ENCODE data around the gene ZNF740.
"Not testable (repeated sequence)": the region's sequence is repeated elsewhere in the genome, so short reads cannot be mapped to it uniquely, and the experiment has no call there.

ZNF740 gene

GRCh38 chr12:53197011-53197640 lies 16.6 kb downstream of the ZNF740 start:
- H3K9me3 Mint-ChIP-seq, result no peaks in the 10 kb centered on the region
- peaks cover 96% of the 10 kb centered on the region for H3K36me3 Mint-ChIP-seq
- ATAC-seq, result no peak
- H3K4me3 Mint-ChIP-seq, result no peak overlapping the region
- no peak for DNase-seq (ENCODE audit: low spot score in 2 of 2)
- peaks cover 75% of the 10 kb centered on the region for H3K4me1 Mint-ChIP-seq
- H3K27ac Mint-ChIP-seq, result peak overlapping the region; percentile 16

- peak overlapping the region; percentile 71 for H3K27ac Mint-ChIP-seq
- ATAC-seq (peak; percentile 42), DNase-seq (ENCODE audit: low spot score in 2 of 2) (no peak)
- peaks cover 72% of the 10 kb centered on the region for H3K4me1 Mint-ChIP-seq
- no peaks in the 10 kb centered on the region for H3K9me3 Mint-ChIP-seq
- H3K36me3 Mint-ChIP-seq, result peaks cover 92% of the 10 kb centered on the region
- peak overlapping the region; percentile 41 for H3K4me3 Mint-ChIP-seq
Observed at GRCh38 chr12:53198486-53199110, 18.1 kb downstream of the ZNF740 start.

GRCh38 chr12:53199700-53200099 lies 19.2 kb downstream of the ZNF740 start:
- ATAC-seq (no peak), DNase-seq (ENCODE audit: low spot score in 2 of 2) (no peak)
- Mint-ChIP-seq H3K4me3 (peak overlapping the region; percentile 69), H3K9me3 (no peaks in the 10 kb centered on the region), H3K27ac (no peak overlapping the region), H3K36me3 (peaks cover 92% of the 10 kb centered on the region), H3K4me1 (peaks cover 77% of the 10 kb centered on the region)

GRCh38 chr12:53200107-53200457 lies 19.6 kb downstream of the ZNF740 start:
- H3K4me3 Mint-ChIP-seq, result peak overlapping the region; percentile 69
- ATAC-seq (peak; percentile 9), DNase-seq (ENCODE audit: low spot score in 2 of 2) (no peak)
- peak overlapping the region; percentile 80 for H3K27ac Mint-ChIP-seq
- H3K9me3 Mint-ChIP-seq, result no peaks in the 10 kb centered on the region
- peaks cover 92% of the 10 kb centered on the region for H3K36me3 Mint-ChIP-seq
- peaks cover 80% of the 10 kb centered on the region for H3K4me1 Mint-ChIP-seq

GRCh38 chr12:53200458-53201176 lies 20.1 kb downstream of the ZNF740 start:
- peaks cover 80% of the 10 kb centered on the region for H3K4me1 Mint-ChIP-seq
- H3K36me3 Mint-ChIP-seq, result peaks cover 92% of the 10 kb centered on the region
- ATAC-seq (peak; percentile 47), DNase-seq (ENCODE audit: low spot score in 2 of 2) (no peak)
- H3K27ac Mint-ChIP-seq, result peak overlapping the region; percentile 80
- no peaks in the 10 kb centered on the region for H3K9me3 Mint-ChIP-seq
- peak overlapping the region; percentile 69 for H3K4me3 Mint-ChIP-seq

- ATAC-seq (no peak), DNase-seq (ENCODE audit: low spot score in 2 of 2) (no peak)
- Mint-ChIP-seq H3K9me3 (no peaks in the 10 kb centered on the region), H3K27ac (peak overlapping the region; percentile 80), H3K4me3 (peak overlapping the region; percentile 69), H3K4me1 (peaks cover 82% of the 10 kb centered on the region), H3K36me3 (peaks cover 92% of the 10 kb centered on the region)
Observed at GRCh38 chr12:53201177-53201541, 20.6 kb downstream of the ZNF740 start.

- ATAC-seq, result no peak
- H3K9me3 Mint-ChIP-seq, result no peaks in the 10 kb centered on the region
- H3K4me3 Mint-ChIP-seq, result peak overlapping the region; percentile 69
- peak overlapping the region; percentile 80 for H3K27ac Mint-ChIP-seq
- H3K4me1 Mint-ChIP-seq, result peaks cover 83% of the 10 kb centered on the region
- H3K36me3 Mint-ChIP-seq, result peaks cover 92% of the 10 kb centered on the region
- DNase-seq (ENCODE audit: low spot score in 2 of 2), result no peak
Observed at GRCh38 chr12:53201639-53202038, 21.1 kb downstream of the ZNF740 start.

- not testable (repeated sequence) for H3K4me3 Mint-ChIP-seq; DNase-seq (ENCODE audit: low spot score in 2 of 2); ATAC-seq; H3K27ac Mint-ChIP-seq; H3K9me3 Mint-ChIP-seq
- Mint-ChIP-seq H3K36me3 (peaks cover 92% of the 10 kb centered on the region), H3K4me1 (peaks cover 84% of the 10 kb centered on the region)
Observed at GRCh38 chr12:53202316-53202715, 21.8 kb downstream of the ZNF740 start.

- Mint-ChIP-seq H3K36me3 (peaks cover 83% of the 10 kb centered on the region), H3K27ac (peak overlapping the region; percentile 83), H3K4me3 (peak overlapping the region; percentile 85), H3K9me3 (no peaks in the 10 kb centered on the region), H3K4me1 (peaks cover 89% of the 10 kb centered on the region)
- DNase-seq (ENCODE audit: low spot score in 2 of 2) (no peak), ATAC-seq (no peak)
Observed at GRCh38 chr12:53204351-53204750, 23.8 kb downstream of the ZNF740 start.

- Mint-ChIP-seq H3K4me1 (peaks cover 86% of the 10 kb centered on the region), H3K36me3 (peaks cover 81% of the 10 kb centered on the region), H3K9me3 (no peaks in the 10 kb centered on the region), H3K4me3 (peak overlapping the region; percentile 85), H3K27ac (peak overlapping the region; percentile 83)
- peak; percentile 92 for ATAC-seq
- DNase-seq (ENCODE audit: low spot score in 2 of 2), result peak; percentile 57 to 89
Observed at GRCh38 chr12:53205747-53206419, 25.4 kb downstream of the ZNF740 start.

- Mint-ChIP-seq H3K9me3 (no peaks in the 10 kb centered on the region), H3K4me3 (peak within 1 kb of the TSS; percentile 85), H3K27ac (peak within 1 kb of the TSS; percentile 83), H3K36me3 (peaks cover 82% of the 10 kb centered on the region), H3K4me1 (peaks cover 86% of the 10 kb centered on the region)
- peak; percentile 49 to 79 for DNase-seq (ENCODE audit: low spot score in 2 of 2)
- ATAC-seq, result peak; percentile 81
Observed at GRCh38 chr12:53207042-53207441, 26.5 kb downstream of the ZNF740 start, which contains the start of gene ITGB7. Gene ITGB7 (minus strand): TSS chr12:53207251. CDS start chr12:53200443, 6,808 bp downstream.

GRCh38 chr12:53208435-53208834 lies 27.9 kb downstream of the ZNF740 start:
- ATAC-seq (no peak), DNase-seq (ENCODE audit: low spot score in 2 of 2) (no peak)
- Mint-ChIP-seq H3K4me3 (peak overlapping the region; percentile 85), H3K4me1 (peaks cover 90% of the 10 kb centered on the region), H3K27ac (peak overlapping the region; percentile 83), H3K36me3 (peaks cover 86% of the 10 kb centered on the region), H3K9me3 (no peaks in the 10 kb centered on the region)

GRCh38 chr12:53208877-53209463 lies 28.4 kb downstream of the ZNF740 start:
- Mint-ChIP-seq H3K36me3 (peaks cover 86% of the 10 kb centered on the region), H3K4me1 (peaks cover 91% of the 10 kb centered on the region), H3K27ac (peak overlapping the region; percentile 83), H3K9me3 (no peaks in the 10 kb centered on the region), H3K4me3 (peak overlapping the region; percentile 85)
- ATAC-seq (peak; percentile 19), DNase-seq (ENCODE audit: low spot score in 2 of 2) (no peak)

GRCh38 chr12:53210843-53211242 lies 30.3 kb downstream of the ZNF740 start:
- H3K4me3 Mint-ChIP-seq, result no peak overlapping the region
- H3K9me3 Mint-ChIP-seq, result no peaks in the 10 kb centered on the region
- H3K4me1 Mint-ChIP-seq, result peaks cover 91% of the 10 kb centered on the region
- DNase-seq (ENCODE audit: low spot score in 2 of 2) (no peak), ATAC-seq (no peak)
- peaks cover 86% of the 10 kb centered on the region for H3K36me3 Mint-ChIP-seq
- no peak overlapping the region for H3K27ac Mint-ChIP-seq

Measured in stimulated activated effector memory CD8-positive, alpha-beta T cell treated with anti-CD3 and anti-CD28 coated beads, Interleukin-12 subunit alpha, Interleukin-12 subunit beta, amount 100 ng/mL, for 72 hours (primary cell).